GM12891 (cell line): Measurements from ENCODE around the gene GPC6.

Experiments
- PAX5 ChIP-seq: IDR thresholded peaks from 2 replicates; pipeline ENCODE4 v1.6.1; 2011; ENCODE audit warnings: low read length, moderate library complexity, mild to moderate bottlenecking; ENCODE audit not compliant: insufficient read depth, severe bottlenecking
- POLR2A ChIP-seq: IDR thresholded peaks from 2 replicates; pipeline ENCODE4 v1.6.1; 2011; ENCODE audit warnings: low read depth, low read length, control low read depth
- POLR2AphosphoS5 ChIP-seq: IDR thresholded peaks from 2 replicates; pipeline ENCODE4 v1.6.1; 2011; ENCODE audit warnings: low read depth, low read length, control low read depth
- POU2F2 ChIP-seq: IDR thresholded peaks from 2 replicates; pipeline ENCODE4 v1.6.1; 2011; ENCODE audit warnings: low read depth, mild to moderate bottlenecking, control low read depth, low read length, moderate library complexity
- SPI1 ChIP-seq: IDR thresholded peaks from 2 replicates; pipeline ENCODE4 v1.6.1; 2011; ENCODE audit warnings: low read depth, low read length, control low read depth
- TAF1 ChIP-seq: IDR thresholded peaks from 2 replicates; pipeline ENCODE4 v1.6.1; 2011; ENCODE audit warnings: low read depth, low read length, control low read depth

DNA sequence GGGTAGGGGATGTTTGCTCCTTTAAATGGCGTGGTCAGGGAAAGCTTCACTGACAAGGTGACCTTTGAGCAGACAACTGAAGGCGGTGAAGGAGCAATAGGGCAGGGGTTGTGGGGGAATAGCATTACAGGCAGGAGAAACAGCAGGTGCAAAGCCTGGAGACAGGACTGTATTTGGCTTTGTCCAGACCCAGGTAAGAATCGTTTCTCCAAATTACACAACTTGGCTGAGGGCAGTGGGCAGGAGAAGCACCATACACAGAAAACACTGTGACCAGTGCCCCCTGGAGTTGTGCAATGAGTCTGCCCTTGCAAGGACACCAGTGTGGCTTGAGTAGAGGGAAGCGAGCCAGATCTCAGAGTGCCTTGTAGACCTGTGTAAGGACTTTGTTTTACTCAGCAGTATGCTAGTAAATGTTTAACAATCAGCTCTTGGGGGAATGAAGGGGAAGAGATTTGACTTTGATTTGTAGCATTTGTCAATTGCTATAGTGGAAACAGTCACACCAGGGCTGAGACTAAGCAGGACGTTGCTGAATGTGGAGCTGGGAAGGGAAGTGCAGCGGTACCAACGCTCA, 892.8 kb downstream of the GPC6 start:
- TF ChIP-seq POLR2A (no peak), POLR2AphosphoS5 (no peak), SPI1 (no peak), TAF1 (no peak), POU2F2 (no peak), PAX5 (no peak)
